Measurements from ENCODE around the gene AOC2.

GRCh38 chr17:42855048-42855596 is 10.7 kb downstream of the AOC2 start:
- TF ChIP-seq CTCF (IDR thresholded peaks at IDR 0.05; ENCODE audit: insufficient read depth, low read depth, low read length): no peak
- TF ChIP-seq EZH2 (IDR thresholded peaks at IDR 0.05; ENCODE audit: insufficient read depth, low read length): no peak
